Measurements from ENCODE around the gene IL16.
A peak's percentile ranks its signal among the peaks of the same experiment; 100 is the strongest.

Gene IL16

DNA sequence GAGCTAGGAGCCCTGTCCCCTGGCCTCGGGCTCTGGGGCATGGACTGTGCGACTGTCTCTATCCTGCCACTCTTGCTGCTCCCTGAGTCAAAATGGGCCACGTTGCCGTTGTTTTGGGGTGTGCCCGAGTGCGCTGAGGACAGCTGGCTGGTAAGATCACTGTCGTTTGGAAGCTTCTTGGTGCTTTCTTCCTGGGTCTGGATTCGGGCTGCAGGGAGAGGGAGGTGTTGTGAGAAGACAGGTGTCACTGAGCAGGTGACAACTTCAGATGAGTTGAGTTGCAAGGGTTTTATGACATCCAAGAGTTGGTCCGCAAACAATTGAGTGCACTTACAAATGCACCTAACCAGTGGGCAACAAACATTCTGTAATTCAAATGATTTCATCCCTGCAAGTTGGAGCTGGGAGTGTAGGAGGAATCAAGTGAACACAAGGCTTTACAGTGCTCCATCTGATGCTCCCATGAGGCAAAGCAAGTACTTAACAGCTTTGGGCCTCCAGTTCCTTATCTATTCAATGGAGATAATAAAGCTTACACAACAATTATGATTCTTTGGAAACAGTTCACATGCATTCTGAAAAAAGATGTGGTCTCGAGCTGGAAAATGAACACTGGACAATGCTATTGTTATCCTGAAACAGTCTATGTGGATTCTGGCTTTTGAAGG is 138.2 kb downstream of the IL16 start:
- Histone ChIP-seq H2AFZ (no peak overlapping the region), H3K27ac (no peak overlapping the region), H3K36me3 (ENCODE audit: control insufficient read depth, insufficient read depth, low read length) (no peaks in the 10 kb centered on the region), H3K79me2 (no peaks in the 10 kb centered on the region), H3K9me3 (ENCODE audit: control insufficient read depth, low read length) (no peaks in the 10 kb centered on the region), H3K9ac (no peak overlapping the region), H3K4me2 (ENCODE audit: low read length) (no peak overlapping the region), H3K27me3 (ENCODE audit: control insufficient read depth, insufficient read depth, low read length) (no peaks in the 10 kb centered on the region), H3K4me1 (peaks cover 12% of the 10 kb centered on the region), H3K4me3 (ENCODE audit: low read depth, low read length) (no peak overlapping the region)
- TF ChIP-seq, protein P1, sequence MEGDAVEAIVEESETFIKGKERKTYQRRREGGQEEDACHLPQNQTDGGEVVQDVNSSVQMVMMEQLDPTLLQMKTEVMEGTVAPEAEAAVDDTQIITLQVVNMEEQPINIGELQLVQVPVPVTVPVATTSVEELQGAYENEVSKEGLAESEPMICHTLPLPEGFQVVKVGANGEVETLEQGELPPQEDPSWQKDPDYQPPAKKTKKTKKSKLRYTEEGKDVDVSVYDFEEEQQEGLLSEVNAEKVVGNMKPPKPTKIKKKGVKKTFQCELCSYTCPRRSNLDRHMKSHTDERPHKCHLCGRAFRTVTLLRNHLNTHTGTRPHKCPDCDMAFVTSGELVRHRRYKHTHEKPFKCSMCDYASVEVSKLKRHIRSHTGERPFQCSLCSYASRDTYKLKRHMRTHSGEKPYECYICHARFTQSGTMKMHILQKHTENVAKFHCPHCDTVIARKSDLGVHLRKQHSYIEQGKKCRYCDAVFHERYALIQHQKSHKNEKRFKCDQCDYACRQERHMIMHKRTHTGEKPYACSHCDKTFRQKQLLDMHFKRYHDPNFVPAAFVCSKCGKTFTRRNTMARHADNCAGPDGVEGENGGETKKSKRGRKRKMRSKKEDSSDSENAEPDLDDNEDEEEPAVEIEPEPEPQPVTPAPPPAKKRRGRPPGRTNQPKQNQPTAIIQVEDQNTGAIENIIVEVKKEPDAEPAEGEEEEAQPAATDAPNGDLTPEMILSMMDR (IDR thresholded peaks at IDR 0.05) = no peak

DNA sequence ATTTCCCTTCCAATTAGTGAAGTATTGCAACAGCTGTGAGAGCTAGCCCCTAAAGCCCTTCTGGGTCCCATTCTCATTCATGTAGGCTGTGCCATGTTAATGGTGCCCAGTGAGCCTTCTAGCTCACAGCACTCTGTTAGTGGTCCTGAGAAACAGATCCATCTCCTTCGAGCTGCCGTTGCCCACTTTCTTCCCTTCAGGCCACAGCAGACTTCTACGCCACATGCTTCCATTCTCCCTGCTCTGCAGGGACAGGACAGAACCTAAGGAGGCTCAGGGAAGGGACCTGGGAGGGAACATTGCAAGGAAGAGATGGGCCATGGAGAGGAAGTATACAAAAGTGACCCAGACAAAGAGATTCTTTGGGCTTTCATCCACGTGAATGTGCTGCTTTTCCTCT is 139.0 kb downstream of the IL16 start:
- no peak overlapping the region for H3K27ac ChIP-seq
- TF ChIP-seq, protein P1 (IDR thresholded peaks at IDR 0.05) = no peak
- no peak overlapping the region for H3K9ac ChIP-seq
- no peak overlapping the region for H2AFZ ChIP-seq
- H3K36me3 ChIP-seq (ENCODE audit: control insufficient read depth, insufficient read depth, low read length) = no peaks in the 10 kb centered on the region
- no peaks in the 10 kb centered on the region for H3K9me3 ChIP-seq (ENCODE audit: control insufficient read depth, low read length)
- no peak overlapping the region for H3K4me2 ChIP-seq (ENCODE audit: low read length)
- no peak overlapping the region for H3K4me3 ChIP-seq (ENCODE audit: low read depth, low read length)
- H3K27me3 ChIP-seq (ENCODE audit: control insufficient read depth, insufficient read depth, low read length) = no peaks in the 10 kb centered on the region
- no peaks in the 10 kb centered on the region for H3K79me2 ChIP-seq
- peaks cover 12% of the 10 kb centered on the region for H3K4me1 ChIP-seq

DNA sequence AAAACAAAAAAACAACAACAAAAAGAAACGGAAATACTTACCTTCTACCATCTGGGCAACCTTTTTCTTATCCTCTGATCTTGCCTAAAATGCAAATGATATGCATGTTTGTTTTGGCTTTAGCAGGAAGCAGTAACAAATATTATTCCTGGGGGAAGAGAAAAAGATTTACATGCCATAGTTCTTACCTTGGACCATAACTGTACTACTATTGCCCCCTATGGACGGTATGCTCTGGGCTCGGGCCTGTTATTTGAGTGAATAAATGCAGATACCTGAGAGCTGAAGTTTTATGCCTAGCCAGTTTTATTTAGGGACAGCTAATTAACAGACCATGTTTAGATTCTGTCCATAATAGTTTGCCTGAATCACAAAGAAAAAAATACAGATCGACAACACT is 139.9 kb downstream of the IL16 start:
- Histone ChIP-seq H3K79me2 (no peaks in the 10 kb centered on the region), H3K4me2 (ENCODE audit: low read length) (no peak overlapping the region), H2AFZ (no peak overlapping the region), H3K36me3 (ENCODE audit: control insufficient read depth, insufficient read depth, low read length) (no peaks in the 10 kb centered on the region), H3K4me3 (ENCODE audit: low read depth, low read length) (no peak overlapping the region), H3K4me1 (peaks cover 12% of the 10 kb centered on the region), H3K27me3 (ENCODE audit: control insufficient read depth, insufficient read depth, low read length) (no peaks in the 10 kb centered on the region), H3K27ac (no peak overlapping the region), H3K9ac (no peak overlapping the region), H3K9me3 (ENCODE audit: control insufficient read depth, low read length) (no peaks in the 10 kb centered on the region)
- TF ChIP-seq, protein P1 (IDR thresholded peaks at IDR 0.05) = no peak

DNA sequence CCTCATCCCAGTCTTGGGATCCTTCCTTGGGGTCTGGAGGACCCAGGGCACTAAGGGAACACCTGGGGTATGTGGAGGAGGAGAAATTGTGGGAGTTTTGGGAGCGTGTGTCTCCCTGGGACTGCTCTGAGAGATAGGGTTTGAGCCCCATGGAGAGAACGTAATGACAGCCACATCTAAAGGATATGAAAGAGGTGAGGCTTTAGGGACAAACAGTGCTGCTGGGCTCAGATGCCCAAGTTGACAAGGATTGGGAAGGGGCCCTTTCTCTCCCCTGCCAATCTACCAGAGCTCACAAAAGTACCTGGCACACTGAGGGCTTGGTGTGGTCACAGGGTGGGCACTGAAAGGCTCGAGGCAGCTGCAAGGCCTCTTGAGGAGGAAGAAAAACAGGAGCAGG is 140.6 kb downstream of the IL16 start:
- no peak overlapping the region for H2AFZ ChIP-seq
- no peak overlapping the region for H3K4me3 ChIP-seq (ENCODE audit: low read depth, low read length)
- no peak overlapping the region for H3K9ac ChIP-seq
- no peaks in the 10 kb centered on the region for H3K79me2 ChIP-seq
- peak overlapping the region; percentile 57 for H3K27ac ChIP-seq
- H3K36me3 ChIP-seq (ENCODE audit: control insufficient read depth, insufficient read depth, low read length) = no peaks in the 10 kb centered on the region
- H3K4me2 ChIP-seq (ENCODE audit: low read length) = no peak overlapping the region
- peaks cover 12% of the 10 kb centered on the region for H3K4me1 ChIP-seq
- H3K9me3 ChIP-seq (ENCODE audit: control insufficient read depth, low read length) = no peaks in the 10 kb centered on the region
- TF ChIP-seq, protein P1 (IDR thresholded peaks at IDR 0.05) = no peak
- H3K27me3 ChIP-seq (ENCODE audit: control insufficient read depth, insufficient read depth, low read length) = no peaks in the 10 kb centered on the region

DNA sequence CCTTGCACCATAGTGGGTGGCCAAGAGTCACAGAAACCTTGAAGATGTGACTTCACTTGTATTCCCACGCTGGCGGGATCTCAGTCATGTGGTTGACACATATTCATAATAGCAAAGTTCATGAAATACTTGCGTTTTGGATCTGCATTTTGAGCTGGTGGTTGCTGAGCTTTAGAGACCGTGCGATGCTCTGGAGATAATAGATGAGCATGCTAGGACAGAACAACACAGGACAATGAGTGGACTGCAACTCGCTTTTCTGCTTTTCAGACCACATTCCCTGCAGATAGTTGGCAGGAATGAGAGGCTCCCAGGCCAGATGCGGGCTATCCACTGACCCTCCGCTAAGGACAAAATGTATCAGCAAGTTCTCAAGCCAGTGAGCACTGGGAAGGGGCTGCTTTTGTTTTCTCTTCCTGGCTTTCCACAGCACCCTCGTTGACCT is 141.1 kb downstream of the IL16 start:
- no peak overlapping the region for H3K9ac ChIP-seq

More for the DNA sequence above, 141.1 kb downstream of the IL16 start:
- Histone ChIP-seq H3K4me3 (ENCODE audit: low read depth, low read length) (no peak overlapping the region), H3K4me2 (ENCODE audit: low read length) (no peak overlapping the region), H3K27ac (peak overlapping the region; percentile 57), H3K9me3 (ENCODE audit: control insufficient read depth, low read length) (no peaks in the 10 kb centered on the region), H3K4me1 (peaks cover 12% of the 10 kb centered on the region), H2AFZ (no peak overlapping the region), H3K36me3 (ENCODE audit: control insufficient read depth, insufficient read depth, low read length) (no peaks in the 10 kb centered on the region), H3K27me3 (ENCODE audit: control insufficient read depth, insufficient read depth, low read length) (no peaks in the 10 kb centered on the region), H3K79me2 (no peaks in the 10 kb centered on the region)
- TF ChIP-seq, protein P1 (IDR thresholded peaks at IDR 0.05) = no peak
